Muscle layer of colon (tissue), 2 donors: ENCODE measurements around the gene ADAMTSL4.

Experiments
- H3K27ac ChIP-seq: one replicate; pipeline ENCODE4 v1.7.0; 2013; ENCODE audit warnings: low read depth, mild to moderate bottlenecking, low read length, moderate library complexity
- H3K27me3 ChIP-seq, 2 donors: one replicate each; pipeline ENCODE4 v1.7.0; 2013; ENCODE audit warnings: low read length in 2 of 2, mild to moderate bottlenecking in 2 of 2; ENCODE audit not compliant: insufficient read depth in 2 of 2, control insufficient read depth in 1 of 2
- H3K36me3 ChIP-seq: one replicate; pipeline ENCODE4 v1.7.0; 2013; ENCODE audit warnings: mild to moderate bottlenecking, low read length; ENCODE audit not compliant: insufficient read depth
- H3K4me1 ChIP-seq: one replicate; pipeline ENCODE4 v1.7.0; 2013; ENCODE audit warnings: mild to moderate bottlenecking, low read length; ENCODE audit not compliant: insufficient read depth
- H3K4me3 ChIP-seq, 2 donors: one replicate each; pipeline ENCODE4 v1.7.0; 2013; ENCODE audit warnings: low read length in 2 of 2, low read depth in 1 of 2, mild to moderate bottlenecking in 1 of 2, moderate library complexity in 1 of 2
- H3K9ac ChIP-seq: one replicate; pipeline ENCODE4 v1.7.0; 2013; ENCODE audit warnings: low read length
- H3K9me3 ChIP-seq: one replicate; pipeline ENCODE4 v1.7.0; 2013; ENCODE audit warnings: mild to moderate bottlenecking, low read length
- donor health status: abdominal sarcoma.
- donor health status: Adenocarcinoma of cecum.

ADAMTSL4 gene

GRCh38 chr1:150535511-150536287 lies 13.5 kb upstream of the ADAMTSL4 start:
- no peak overlapping the region for H3K27ac ChIP-seq
- H3K9me3 ChIP-seq = no peaks in the 10 kb centered on the region
- no peak overlapping the region for H3K9ac ChIP-seq
- H3K4me3 ChIP-seq = no peak overlapping the region
- H3K27me3 ChIP-seq = no peaks in the 10 kb centered on the region
- peaks cover 22% of the 10 kb centered on the region for H3K4me1 ChIP-seq
- no peaks in the 10 kb centered on the region for H3K36me3 ChIP-seq

GRCh38 chr1:150536836-150537731 lies 12.1 kb upstream of the ADAMTSL4 start:
- Histone ChIP-seq H3K9ac (no peak overlapping the region), H3K4me3 (no peak overlapping the region), H3K4me1 (peaks cover 21% of the 10 kb centered on the region), H3K27me3 (no peaks in the 10 kb centered on the region), H3K36me3 (no peaks in the 10 kb centered on the region), H3K27ac (no peak overlapping the region), H3K9me3 (no peaks in the 10 kb centered on the region)

GRCh38 chr1:150537732-150538684 lies 11.2 kb upstream of the ADAMTSL4 start:
- H3K4me3 ChIP-seq = no peak overlapping the region
- no peaks in the 10 kb centered on the region for H3K36me3 ChIP-seq
- H3K4me1 ChIP-seq = peaks cover 12% of the 10 kb centered on the region
- no peaks in the 10 kb centered on the region for H3K9me3 ChIP-seq
- H3K27ac ChIP-seq = peak overlapping the region; percentile 42
- H3K27me3 ChIP-seq = no peaks in the 10 kb centered on the region
- H3K9ac ChIP-seq = no peak overlapping the region

GRCh38 chr1:150543500-150544143 lies 5.6 kb upstream of the ADAMTSL4 start:
- no peak overlapping the region for H3K4me3 ChIP-seq
- no peak overlapping the region for H3K9ac ChIP-seq
- peaks cover under 1% of the 10 kb centered on the region for H3K4me1 ChIP-seq
- H3K36me3 ChIP-seq = no peaks in the 10 kb centered on the region
- no peak overlapping the region for H3K27ac ChIP-seq
- no peaks in the 10 kb centered on the region for H3K27me3 ChIP-seq
- no peaks in the 10 kb centered on the region for H3K9me3 ChIP-seq

GRCh38 chr1:150544204-150544603 lies 5.0 kb upstream of the ADAMTSL4 start:
- H3K4me3 ChIP-seq = no peak overlapping the region
- no peaks in the 10 kb centered on the region for H3K27me3 ChIP-seq
- no peak overlapping the region for H3K9ac ChIP-seq
- H3K27ac ChIP-seq = no peak overlapping the region
- H3K9me3 ChIP-seq = no peaks in the 10 kb centered on the region
- H3K36me3 ChIP-seq = no peaks in the 10 kb centered on the region
- H3K4me1 ChIP-seq = no peaks in the 10 kb centered on the region

- Histone ChIP-seq H3K4me3 (no peak overlapping the region), H3K9ac (no peak overlapping the region), H3K9me3 (no peaks in the 10 kb centered on the region), H3K27me3 (no peaks in the 10 kb centered on the region), H3K36me3 (no peaks in the 10 kb centered on the region), H3K4me1 (no peaks in the 10 kb centered on the region), H3K27ac (no peak overlapping the region)
Measured at GRCh38 chr1:150545486-150546032, 3.6 kb upstream of the ADAMTSL4 start.

- H3K9me3 ChIP-seq = no peaks in the 10 kb centered on the region
- no peak overlapping the region for H3K9ac ChIP-seq
- H3K27ac ChIP-seq = no peak overlapping the region
- no peaks in the 10 kb centered on the region for H3K4me1 ChIP-seq
- H3K36me3 ChIP-seq = no peaks in the 10 kb centered on the region
- no peak overlapping the region for H3K4me3 ChIP-seq
- no peaks in the 10 kb centered on the region for H3K27me3 ChIP-seq
Measured at GRCh38 chr1:150546294-150546937, 2.8 kb upstream of the ADAMTSL4 start.

GRCh38 chr1:150548324-150548631 lies 930 bp upstream of the ADAMTSL4 start:
- Histone ChIP-seq H3K4me1 (peaks cover 8% of the 10 kb centered on the region), H3K9me3 (no peaks in the 10 kb centered on the region), H3K9ac (peak overlapping the region; percentile 49), H3K27me3 (no peaks in the 10 kb centered on the region), H3K4me3 (peak overlapping the region; percentile 58 to 74), H3K36me3 (no peaks in the 10 kb centered on the region), H3K27ac (peak overlapping the region; percentile 75)

GRCh38 chr1:150549496-150550221 lies 451 bp downstream of the ADAMTSL4 start:
- peaks cover 10% of the 10 kb centered on the region for H3K4me1 ChIP-seq
- H3K9ac ChIP-seq = no peak overlapping the region
- H3K36me3 ChIP-seq = no peaks in the 10 kb centered on the region
- H3K27ac ChIP-seq = peak overlapping the region; percentile 61
- no peaks in the 10 kb centered on the region for H3K27me3 ChIP-seq
- no peaks in the 10 kb centered on the region for H3K9me3 ChIP-seq
- H3K4me3 ChIP-seq = peak overlapping the region; percentile 42 to 56
